ENCODE results near the gene CADM1. TPM values are rescaled to one million over a fixed set of nuclear protein-coding genes. Genes with fewer than 3 reads are reported as not detected.

Gene CADM1
- total RNA-seq, 4 donors from 2014 or later: 17.1 to 49.8 (median 30.7) TPM

- TF ChIP-seq EP300 (IDR thresholded peaks at IDR 0.05) (no peak), POLR2A (IDR thresholded peaks at IDR 0.05) (no peak), CTCF (IDR thresholded peaks at IDR 0.05) (no peak)
- no peaks in the 10 kb centered on the region for H3K36me3 ChIP-seq
- H3K4me1 ChIP-seq: peaks cover 0 to 31% (median 0%) of the 10 kb centered on the region in 4 donors
- H3K9me3 ChIP-seq: no peaks in the 10 kb centered on the region
- no peak overlapping the region for H3K4me3 ChIP-seq
- WGBS, 2 donors: 73 to 74% methylated on average over 6 of the region's 6 CpGs
- DNase-seq (ENCODE audit: low spot score in 2 of 2): no peak
- H3K27ac ChIP-seq: no peak overlapping the region
- H3K27me3 ChIP-seq: no peaks in the 10 kb centered on the region
Observed at GRCh38 chr11:115290893-115291292, 213.3 kb downstream of the CADM1 start.

GRCh38 chr11:115290479-115290878, 213.7 kb downstream of the CADM1 start:
- Histone ChIP-seq H3K9me3 (no peaks in the 10 kb centered on the region), H3K27ac (no peak overlapping the region), H3K4me3 (no peak overlapping the region), H3K4me1 (peaks cover 0 to 31% (median 0%) of the 10 kb centered on the region in 4 donors), H3K27me3 (no peaks in the 10 kb centered on the region), H3K36me3 (no peaks in the 10 kb centered on the region)
- TF ChIP-seq EP300 (IDR thresholded peaks at IDR 0.05) (no peak), POLR2A (IDR thresholded peaks at IDR 0.05) (no peak), CTCF (IDR thresholded peaks at IDR 0.05) (no peak)
- DNase-seq (ENCODE audit: low spot score in 2 of 2): no peak
- 70 to 77% methylated on average over 1 of the region's 1 CpG for WGBS, 2 donors

GRCh38 chr11:115287266-115287665, 216.9 kb downstream of the CADM1 start:
- Histone ChIP-seq H3K27me3 (no peaks in the 10 kb centered on the region), H3K4me1 (peaks cover 0 to 31% (median 0%) of the 10 kb centered on the region in 4 donors), H3K9me3 (no peaks in the 10 kb centered on the region), H3K36me3 (no peaks in the 10 kb centered on the region), H3K27ac (no peak overlapping the region), H3K4me3 (no peak overlapping the region)
- TF ChIP-seq EP300 (IDR thresholded peaks at IDR 0.05) (no peak), CTCF (IDR thresholded peaks at IDR 0.05) (no peak), POLR2A (IDR thresholded peaks at IDR 0.05) (no peak)
- WGBS, 2 donors: 86 to 92% methylated on average over 6 of the region's 6 CpGs
- DNase-seq (ENCODE audit: low spot score in 2 of 2): no peak

GRCh38 chr11:115286614-115287013, 217.6 kb downstream of the CADM1 start:
- peak overlapping the region in 1 of 4 donors; percentile 18 for H3K27ac ChIP-seq
- H3K27me3 ChIP-seq: no peaks in the 10 kb centered on the region
- no peak for TF ChIP-seq CTCF (IDR thresholded peaks at IDR 0.05)
- H3K4me3 ChIP-seq: no peak overlapping the region
- WGBS, 2 donors: 44 to 48% methylated on average over 3 of the region's 3 CpGs
- no peaks in the 10 kb centered on the region for H3K9me3 ChIP-seq
- no peaks in the 10 kb centered on the region for H3K36me3 ChIP-seq
- peaks cover 0 to 28% (median 0%) of the 10 kb centered on the region in 4 donors for H3K4me1 ChIP-seq
- no peak for DNase-seq (ENCODE audit: low spot score in 2 of 2)

- no peak for DNase-seq (ENCODE audit: low spot score in 2 of 2)
- Histone ChIP-seq H3K36me3 (no peaks in the 10 kb centered on the region), H3K27me3 (no peaks in the 10 kb centered on the region), H3K9me3 (no peaks in the 10 kb centered on the region), H3K27ac (no peak overlapping the region), H3K4me3 (no peak overlapping the region), H3K4me1 (peaks cover 0 to 17% (median 3%) of the 10 kb centered on the region in 4 donors)
- WGBS, 2 donors: 53 to 62% methylated on average over 4 of the region's 4 CpGs
- no peak for TF ChIP-seq CTCF (IDR thresholded peaks at IDR 0.05)
- no peak for TF ChIP-seq POLR2A (IDR thresholded peaks at IDR 0.05)
Observed at GRCh38 chr11:115284773-115285172, 219.4 kb downstream of the CADM1 start.
